ENCODE measurements around the gene GPR158.

Gene GPR158

DNA sequence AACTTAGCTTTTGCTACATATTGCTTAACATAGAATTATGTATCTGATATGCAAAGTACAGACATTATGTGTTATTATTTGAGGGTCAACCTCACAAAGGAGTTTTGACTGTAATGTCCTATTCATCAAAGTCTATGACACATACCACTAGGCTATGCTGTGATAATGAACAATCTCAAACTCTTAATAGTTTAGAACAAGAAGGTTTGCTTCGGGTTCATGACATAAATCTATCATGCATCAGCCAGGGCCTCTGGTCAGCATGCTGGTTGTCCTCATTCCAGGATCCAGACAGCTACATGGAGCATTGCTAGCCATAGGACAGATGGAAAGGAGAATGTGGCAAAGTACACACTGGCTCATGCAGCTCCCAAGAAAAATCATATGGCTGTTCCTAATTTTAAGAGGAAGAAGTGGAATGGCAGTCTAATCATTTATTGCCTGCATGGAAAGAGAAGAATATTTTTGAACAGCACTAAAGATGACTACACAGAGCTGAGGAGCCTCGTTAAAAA, 332.1 kb downstream of the GPR158 start:
- H3K4me3 ChIP-seq (ENCODE audit: low read depth, low read length) = no peak overlapping the region
- TF ChIP-seq, protein P1, sequence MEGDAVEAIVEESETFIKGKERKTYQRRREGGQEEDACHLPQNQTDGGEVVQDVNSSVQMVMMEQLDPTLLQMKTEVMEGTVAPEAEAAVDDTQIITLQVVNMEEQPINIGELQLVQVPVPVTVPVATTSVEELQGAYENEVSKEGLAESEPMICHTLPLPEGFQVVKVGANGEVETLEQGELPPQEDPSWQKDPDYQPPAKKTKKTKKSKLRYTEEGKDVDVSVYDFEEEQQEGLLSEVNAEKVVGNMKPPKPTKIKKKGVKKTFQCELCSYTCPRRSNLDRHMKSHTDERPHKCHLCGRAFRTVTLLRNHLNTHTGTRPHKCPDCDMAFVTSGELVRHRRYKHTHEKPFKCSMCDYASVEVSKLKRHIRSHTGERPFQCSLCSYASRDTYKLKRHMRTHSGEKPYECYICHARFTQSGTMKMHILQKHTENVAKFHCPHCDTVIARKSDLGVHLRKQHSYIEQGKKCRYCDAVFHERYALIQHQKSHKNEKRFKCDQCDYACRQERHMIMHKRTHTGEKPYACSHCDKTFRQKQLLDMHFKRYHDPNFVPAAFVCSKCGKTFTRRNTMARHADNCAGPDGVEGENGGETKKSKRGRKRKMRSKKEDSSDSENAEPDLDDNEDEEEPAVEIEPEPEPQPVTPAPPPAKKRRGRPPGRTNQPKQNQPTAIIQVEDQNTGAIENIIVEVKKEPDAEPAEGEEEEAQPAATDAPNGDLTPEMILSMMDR (IDR thresholded peaks at IDR 0.05; ENCODE audit: low read depth, low read length) = no peak

DNA sequence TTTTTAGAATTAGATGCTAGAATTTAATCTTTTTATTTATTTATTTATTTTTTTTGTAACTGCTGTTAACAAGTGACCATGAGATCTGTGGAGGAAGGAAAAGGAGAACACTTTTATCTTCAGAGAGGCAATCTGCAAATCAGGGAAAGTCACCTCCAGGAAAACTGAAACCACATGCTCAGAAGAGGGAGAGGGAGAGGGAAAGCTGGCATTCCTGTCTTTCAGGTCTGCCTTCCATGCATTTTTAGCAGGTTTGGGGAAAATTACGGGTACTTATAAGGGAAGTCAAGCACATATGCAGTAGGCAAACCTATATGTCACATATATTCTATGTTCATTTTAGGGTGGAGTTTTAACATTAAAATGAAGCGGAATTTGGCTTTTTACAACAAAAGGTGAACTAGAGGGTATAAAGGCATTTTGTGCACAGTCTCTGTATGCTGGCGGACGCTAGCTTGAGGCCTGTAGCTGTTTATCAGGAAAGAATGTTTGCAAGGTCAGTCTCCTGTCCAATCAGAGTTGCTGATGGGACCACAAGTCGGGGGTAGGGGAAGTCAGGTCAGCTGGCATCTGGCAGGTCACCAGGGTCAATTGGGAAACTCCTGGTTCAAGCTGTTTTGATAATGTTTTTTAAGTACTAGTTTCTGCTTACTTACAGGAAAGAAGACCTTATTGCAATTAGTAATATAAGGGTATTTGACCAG, 333.5 kb downstream of the GPR158 start:
- TF ChIP-seq, protein P1 (IDR thresholded peaks at IDR 0.05; ENCODE audit: low read depth, low read length) = no peak
- H3K4me3 ChIP-seq (ENCODE audit: low read depth, low read length) = no peak overlapping the region

DNA sequence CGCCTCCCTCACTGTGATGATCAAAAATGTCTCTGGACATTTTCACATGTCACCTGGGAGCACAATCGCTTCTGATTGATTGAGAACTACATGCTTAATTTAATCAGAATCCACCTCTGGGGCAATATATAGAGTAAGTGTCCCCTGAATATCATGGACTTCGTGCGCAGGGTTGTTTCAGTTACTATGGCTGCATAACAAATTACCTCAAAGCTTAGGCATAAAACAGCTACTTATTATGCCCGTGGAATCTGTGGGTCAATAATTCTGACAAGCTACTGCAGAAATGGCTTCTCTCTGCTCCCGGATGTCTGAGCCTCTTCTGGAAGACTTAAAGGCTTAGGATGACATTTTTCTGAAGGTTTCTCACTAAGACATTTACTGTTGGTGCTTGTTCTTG, 334.4 kb downstream of the GPR158 start:
- TF ChIP-seq, protein P1 (IDR thresholded peaks at IDR 0.05; ENCODE audit: low read depth, low read length) = no peak
- no peak overlapping the region for H3K4me3 ChIP-seq (ENCODE audit: low read depth, low read length)

DNA sequence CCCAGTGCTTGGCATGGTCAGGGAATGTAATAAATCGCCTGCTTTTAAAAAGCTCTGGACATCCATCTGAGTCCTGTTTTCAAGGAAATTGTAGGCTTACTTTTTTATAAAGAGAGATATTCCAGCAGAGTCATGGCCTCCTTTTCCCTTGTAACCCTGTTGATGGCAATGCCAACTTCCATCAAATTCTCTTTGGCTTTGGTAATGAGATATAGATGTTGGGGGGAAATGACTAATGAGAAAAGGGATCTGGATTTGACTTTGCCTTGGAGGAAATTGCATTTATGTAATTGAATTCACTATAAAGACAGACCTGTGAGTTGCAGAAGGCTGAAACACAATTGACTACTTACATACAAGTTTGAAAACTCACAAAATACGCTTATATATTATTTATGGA, 347.5 kb downstream of the GPR158 start:
- TF ChIP-seq, protein P1 (IDR thresholded peaks at IDR 0.05; ENCODE audit: low read depth, low read length) = no peak
- H3K4me3 ChIP-seq (ENCODE audit: low read depth, low read length) = no peak overlapping the region

DNA sequence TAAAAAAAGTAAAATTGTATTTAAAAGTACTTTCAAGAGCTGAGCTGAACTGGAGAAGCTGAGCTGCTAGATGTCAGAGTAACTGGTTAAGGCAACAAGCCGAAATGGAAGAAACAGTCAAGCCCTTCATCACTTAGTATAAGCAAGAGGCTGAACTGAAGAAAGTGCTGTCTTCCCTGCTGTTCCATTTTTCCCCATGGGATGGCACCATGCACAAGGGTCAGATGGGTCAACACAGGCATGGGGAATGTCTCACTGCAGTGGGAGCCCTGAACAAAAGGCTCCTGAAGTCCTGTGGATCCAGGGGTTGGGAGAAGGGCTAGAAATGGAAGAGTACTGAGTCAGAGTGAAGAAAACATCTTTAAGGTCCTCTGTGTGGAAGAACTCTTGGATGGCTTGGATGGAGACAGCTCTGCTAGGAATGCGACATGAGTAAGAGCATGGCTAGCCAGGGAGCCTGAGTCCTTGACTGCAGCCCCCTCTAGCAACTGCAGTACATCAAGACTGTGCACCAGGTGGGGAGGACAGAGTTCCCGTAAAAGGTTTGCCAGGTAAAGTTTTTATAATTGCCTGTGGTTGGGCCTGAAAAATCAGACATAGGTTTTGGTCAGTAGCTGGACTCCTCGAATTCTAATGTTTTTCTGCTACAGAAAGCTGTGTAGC, 348.3 kb downstream of the GPR158 start:
- H3K4me3 ChIP-seq (ENCODE audit: low read depth, low read length) = no peak overlapping the region
- TF ChIP-seq, protein P1 (IDR thresholded peaks at IDR 0.05; ENCODE audit: low read depth, low read length) = no peak

DNA sequence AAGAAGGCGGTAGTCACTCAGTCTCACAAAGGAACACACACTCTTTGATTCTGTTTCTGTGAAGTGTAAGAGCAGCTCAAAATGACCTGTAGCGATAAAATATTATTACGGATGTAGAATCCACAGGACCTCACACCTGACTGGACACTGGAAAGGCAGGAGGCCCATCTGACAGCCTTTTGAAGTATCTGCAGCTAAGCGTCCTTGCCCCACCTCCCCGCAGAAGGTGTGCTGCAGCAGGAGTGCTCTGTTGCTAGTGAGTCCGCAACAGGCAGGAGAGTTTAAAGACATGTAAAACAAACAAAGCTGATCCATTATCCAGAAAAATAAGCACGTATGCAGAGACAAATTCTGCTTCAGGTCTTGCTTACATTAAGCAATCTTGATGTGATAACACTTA, 355.5 kb downstream of the GPR158 start:
- TF ChIP-seq, protein P1 (IDR thresholded peaks at IDR 0.05; ENCODE audit: low read depth, low read length) = no peak
- no peak overlapping the region for H3K4me3 ChIP-seq (ENCODE audit: low read depth, low read length)

DNA sequence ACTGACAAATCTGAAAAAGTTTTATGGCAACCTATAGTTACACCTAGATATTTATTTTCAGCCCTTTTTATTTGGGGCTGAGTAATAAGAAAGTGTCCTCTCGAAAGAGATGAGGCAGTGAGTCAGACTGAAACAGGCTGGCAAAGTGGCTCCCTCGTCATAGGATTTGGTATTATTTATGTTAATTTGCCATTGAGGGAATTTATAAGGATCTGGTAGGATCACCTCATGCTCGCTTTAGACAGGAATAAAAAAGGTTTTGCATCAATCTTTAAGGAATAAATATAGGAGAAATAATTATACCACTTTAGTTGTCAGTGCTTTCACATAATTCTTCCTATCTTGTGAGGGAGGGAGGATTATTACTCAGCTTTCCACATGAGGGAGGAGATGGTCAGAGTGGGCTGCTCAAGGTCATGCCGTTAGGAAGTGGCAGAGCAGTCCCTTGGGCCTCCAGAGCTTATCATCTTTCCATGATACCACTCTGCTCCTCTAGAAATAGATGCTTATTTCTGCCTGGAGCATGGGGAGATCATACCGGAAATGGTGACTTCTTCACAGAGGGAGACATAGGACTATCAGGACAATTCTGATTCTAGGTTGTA, 356.8 kb downstream of the GPR158 start:
- H3K4me3 ChIP-seq (ENCODE audit: low read depth, low read length) = no peak overlapping the region
- TF ChIP-seq, protein P1 (IDR thresholded peaks at IDR 0.05; ENCODE audit: low read depth, low read length) = no peak
